Measurements from ENCODE around the gene ALK. TPM values are rescaled to one million over a fixed set of nuclear protein-coding genes. Genes with fewer than 3 reads are reported as not detected.
"Not testable (repeated sequence)": the region's sequence is repeated elsewhere in the genome, so short reads cannot be mapped to it uniquely, and the experiment has no call there.

ALK gene
- total RNA-seq, 1 experiment from 2014 or later = 0.87 TPM

DNA sequence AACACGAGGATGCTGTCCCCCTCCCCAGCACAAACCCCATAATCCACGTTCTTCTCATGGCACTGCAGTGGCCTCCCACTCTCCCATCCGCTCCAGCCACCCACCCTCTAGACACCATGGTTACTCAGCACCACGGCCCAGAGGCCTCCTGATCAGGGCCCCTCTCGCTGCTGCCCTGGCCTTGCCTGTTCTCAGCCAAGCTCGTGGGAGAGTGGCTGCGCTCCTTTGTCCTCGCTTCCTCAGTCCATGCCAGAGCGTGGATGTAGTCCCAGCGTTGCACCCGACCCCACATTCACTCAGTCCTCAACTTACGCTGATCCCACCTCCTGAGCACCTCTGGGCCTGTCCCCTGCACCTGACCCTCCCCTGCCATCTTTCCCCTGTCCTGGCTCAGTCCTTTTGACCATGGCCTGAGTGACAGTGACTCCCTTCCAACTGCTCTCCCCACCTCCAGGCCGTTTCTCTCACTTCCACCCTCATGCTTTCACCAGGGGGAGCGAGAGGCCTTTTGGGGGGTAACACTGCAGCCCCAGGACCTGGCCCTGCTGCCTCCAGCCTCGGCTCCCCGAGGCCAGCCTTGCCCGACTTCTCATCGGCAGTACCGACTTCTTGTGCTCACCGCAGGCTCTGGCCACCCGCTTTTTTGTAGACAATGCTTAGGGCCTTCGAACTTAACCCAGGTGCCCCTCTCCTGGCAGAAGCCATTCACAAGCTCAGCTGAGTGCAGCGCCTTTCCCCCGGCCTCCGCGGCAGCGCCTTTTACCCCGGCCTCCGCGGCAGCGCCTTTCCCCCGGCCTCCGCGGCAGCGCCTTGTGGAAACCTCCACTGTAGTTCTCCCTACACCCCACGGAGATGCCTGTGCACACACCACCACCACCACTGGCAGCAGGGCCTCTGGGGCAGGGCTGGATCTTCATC, 674.7 kb downstream of the ALK start:
- H2AFZ ChIP-seq (ENCODE audit: low read length) = no peak overlapping the region
- H3K9ac ChIP-seq (ENCODE audit: low read length) = no peak overlapping the region
- no peaks in the 10 kb centered on the region for H3K4me1 ChIP-seq (ENCODE audit: insufficient read depth, low read length)
- no peaks in the 10 kb centered on the region for H3K9me3 ChIP-seq (ENCODE audit: low read length)
- TF ChIP-seq EZH2phosphoT487 (IDR thresholded peaks at IDR 0.05; ENCODE audit: borderline replicate concordance, low read length) = no peak
- TF ChIP-seq, protein P1, sequence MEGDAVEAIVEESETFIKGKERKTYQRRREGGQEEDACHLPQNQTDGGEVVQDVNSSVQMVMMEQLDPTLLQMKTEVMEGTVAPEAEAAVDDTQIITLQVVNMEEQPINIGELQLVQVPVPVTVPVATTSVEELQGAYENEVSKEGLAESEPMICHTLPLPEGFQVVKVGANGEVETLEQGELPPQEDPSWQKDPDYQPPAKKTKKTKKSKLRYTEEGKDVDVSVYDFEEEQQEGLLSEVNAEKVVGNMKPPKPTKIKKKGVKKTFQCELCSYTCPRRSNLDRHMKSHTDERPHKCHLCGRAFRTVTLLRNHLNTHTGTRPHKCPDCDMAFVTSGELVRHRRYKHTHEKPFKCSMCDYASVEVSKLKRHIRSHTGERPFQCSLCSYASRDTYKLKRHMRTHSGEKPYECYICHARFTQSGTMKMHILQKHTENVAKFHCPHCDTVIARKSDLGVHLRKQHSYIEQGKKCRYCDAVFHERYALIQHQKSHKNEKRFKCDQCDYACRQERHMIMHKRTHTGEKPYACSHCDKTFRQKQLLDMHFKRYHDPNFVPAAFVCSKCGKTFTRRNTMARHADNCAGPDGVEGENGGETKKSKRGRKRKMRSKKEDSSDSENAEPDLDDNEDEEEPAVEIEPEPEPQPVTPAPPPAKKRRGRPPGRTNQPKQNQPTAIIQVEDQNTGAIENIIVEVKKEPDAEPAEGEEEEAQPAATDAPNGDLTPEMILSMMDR (conservative IDR thresholded peaks at IDR 0.05; ENCODE audit: low read depth, low read length) = no peak
- no peak for TF ChIP-seq EZH2 (IDR thresholded peaks at IDR 0.05; ENCODE audit: low read length, unreplicated experiment)
- H4K20me1 ChIP-seq (ENCODE audit: low read length) = no peaks in the 10 kb centered on the region
- H3K36me3 ChIP-seq (ENCODE audit: low read depth, low read length) = no peaks in the 10 kb centered on the region
- intact Hi-C loops (cut with micrococcal nuclease) = no loop called here
- no peak for DNase-seq
- ATAC-seq = no peak; the same call in 1 of the 2 replicates
- no peaks in the 10 kb centered on the region for H3K9me2 ChIP-seq (replicated peaks; ENCODE audit: low read length)
- no peaks in the 10 kb centered on the region for H3F3A ChIP-seq (ENCODE audit: low read length, unreplicated experiment)
- no peaks in the 10 kb centered on the region for H3K79me2 ChIP-seq (ENCODE audit: low read length)
- H3K4me3 ChIP-seq (ENCODE audit: low read length) = no peak overlapping the region
- H3K4me2 ChIP-seq (ENCODE audit: low read length) = no peak overlapping the region
- H3K27me3 ChIP-seq (ENCODE audit: low read length) = no peaks in the 10 kb centered on the region
- POLR2A ChIA-PET (ENCODE audit: unreplicated experiment) = no interaction called here
- no TSS peak for BruUV-seq (replicated peaks)
- CTCF ChIA-PET = no interaction called here
- no peak overlapping the region for H3K27ac ChIP-seq (ENCODE audit: low read length)

DNA sequence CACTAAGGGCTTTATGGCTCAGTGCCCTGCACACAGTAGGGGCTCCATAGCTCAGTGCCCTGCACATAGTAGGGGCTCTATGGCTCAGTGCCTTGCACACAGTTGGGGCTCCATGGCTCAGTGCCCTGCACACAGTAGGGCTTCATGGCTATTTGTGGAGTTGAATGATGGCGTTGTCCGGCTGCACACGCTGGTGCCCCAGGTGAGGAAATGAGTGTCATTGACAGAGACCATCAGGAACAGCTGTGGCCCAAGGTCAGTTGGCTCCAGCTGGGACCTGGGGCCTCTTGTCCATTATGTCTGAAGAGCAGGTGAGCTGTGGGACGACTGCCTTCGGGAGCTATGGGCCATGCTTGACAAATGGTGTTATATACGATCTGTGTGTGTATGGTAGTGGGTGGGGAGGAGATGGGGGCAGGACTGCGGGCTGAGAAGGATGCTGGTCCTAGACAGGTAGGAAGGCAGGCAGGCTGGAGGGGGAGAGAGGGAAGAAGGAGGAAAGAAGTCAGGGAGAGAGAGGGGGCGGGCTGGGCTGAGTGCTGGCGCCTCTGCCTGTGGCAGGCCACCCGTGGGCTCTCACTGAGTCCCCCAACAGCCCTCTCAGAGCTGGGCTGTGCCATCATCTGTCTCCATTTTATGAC, 675.5 kb downstream of the ALK start:
- Histone ChIP-seq H3K4me2 (ENCODE audit: low read length) (no peak overlapping the region), H3K27ac (ENCODE audit: low read length) (no peak overlapping the region), H3F3A (ENCODE audit: low read length, unreplicated experiment) (no peaks in the 10 kb centered on the region), H2AFZ (ENCODE audit: low read length) (no peak overlapping the region), H3K4me1 (ENCODE audit: insufficient read depth, low read length) (no peaks in the 10 kb centered on the region), H3K9me3 (ENCODE audit: low read length) (no peaks in the 10 kb centered on the region), H3K36me3 (ENCODE audit: low read depth, low read length) (no peaks in the 10 kb centered on the region), H3K27me3 (ENCODE audit: low read length) (no peaks in the 10 kb centered on the region), H3K9me2 (replicated peaks; ENCODE audit: low read length) (no peaks in the 10 kb centered on the region), H3K4me3 (ENCODE audit: low read length) (no peak overlapping the region), H4K20me1 (ENCODE audit: low read length) (no peaks in the 10 kb centered on the region), H3K79me2 (ENCODE audit: low read length) (no peaks in the 10 kb centered on the region), H3K9ac (ENCODE audit: low read length) (no peak overlapping the region)
- ChIA-PET POLR2A (ENCODE audit: unreplicated experiment) (no interaction called here), CTCF (no interaction called here)
- intact Hi-C loops (cut with micrococcal nuclease) = no loop called here
- DNase-seq (no peak), ATAC-seq (no peak; the same call in 1 of the 2 replicates)
- TF ChIP-seq, protein P1 (conservative IDR thresholded peaks at IDR 0.05; ENCODE audit: low read depth, low read length) = no peak
- TF ChIP-seq EZH2phosphoT487 (IDR thresholded peaks at IDR 0.05; ENCODE audit: borderline replicate concordance, low read length) (no peak), EZH2 (IDR thresholded peaks at IDR 0.05; ENCODE audit: low read length, unreplicated experiment) (no peak)
- BruUV-seq (replicated peaks) = no TSS peak

DNA sequence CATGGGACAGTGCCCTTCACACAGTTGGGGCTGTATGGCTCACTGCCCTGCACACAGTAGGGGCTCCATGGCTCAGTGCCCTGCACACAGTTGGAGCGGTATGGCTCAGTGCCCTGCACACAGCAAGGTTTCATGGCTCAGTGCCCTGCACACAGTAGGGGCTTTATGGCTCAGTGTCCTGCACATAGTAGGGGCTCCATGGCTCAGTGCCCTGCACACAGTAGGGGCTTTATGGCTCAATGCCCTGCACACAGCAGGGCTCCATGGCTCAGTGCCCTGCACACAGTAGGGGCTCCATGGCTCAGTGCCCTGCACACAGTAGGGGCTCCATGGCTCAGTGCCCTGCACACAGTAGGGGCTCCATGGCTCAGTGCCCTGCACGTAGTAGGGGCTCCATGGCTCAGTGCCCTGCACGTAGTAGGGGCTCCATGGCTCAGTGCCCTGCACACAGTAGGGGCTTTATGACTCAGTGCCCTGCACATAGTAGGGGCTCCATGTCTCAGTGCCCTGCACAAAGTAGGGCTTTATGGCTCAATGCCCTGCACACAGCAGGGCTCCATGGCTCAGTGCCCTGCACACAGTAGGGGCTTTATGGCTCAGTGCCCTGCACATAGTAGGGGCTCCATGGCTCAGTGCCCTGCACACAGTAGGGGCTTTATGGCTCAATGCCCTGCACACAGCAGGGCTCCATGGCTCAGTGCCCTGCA, 676.2 kb downstream of the ALK start:
- H3K9me3 ChIP-seq (ENCODE audit: low read length); H3K27me3 ChIP-seq (ENCODE audit: low read length); H4K20me1 ChIP-seq (ENCODE audit: low read length); H3K4me2 ChIP-seq (ENCODE audit: low read length); H3K9me2 ChIP-seq (replicated peaks; ENCODE audit: low read length); H3K4me3 ChIP-seq (ENCODE audit: low read length); H3K79me2 ChIP-seq (ENCODE audit: low read length); H3K4me1 ChIP-seq (ENCODE audit: insufficient read depth, low read length); DNase-seq; POLR2A ChIA-PET (ENCODE audit: unreplicated experiment); H3K27ac ChIP-seq (ENCODE audit: low read length); H2AFZ ChIP-seq (ENCODE audit: low read length); intact Hi-C loops (cut with micrococcal nuclease); H3K9ac ChIP-seq (ENCODE audit: low read length); BruUV-seq (replicated peaks); CTCF ChIA-PET; H3F3A ChIP-seq (ENCODE audit: low read length, unreplicated experiment); H3K36me3 ChIP-seq (ENCODE audit: low read depth, low read length); ATAC-seq: not testable (repeated sequence)
